ENCODE data around the gene SS18L1. TPM values are rescaled to one million over a fixed set of nuclear protein-coding genes. Genes with fewer than 3 reads are reported as not detected.

Gene SS18L1
- total RNA-seq, 1 experiment from 2014 or later, result 21.6 TPM

GRCh38 chr20:62222972-62223371 is 79.4 kb downstream of the SS18L1 start:
- in situ Hi-C loops (cut with HindIII; ENCODE audit: low pct_unique_long_range_greater_than_20kb, low sequenced_read_pairs), result no loop called here
- POLR2A ChIA-PET, result no interaction called here
- Histone ChIP-seq H3K36me3 (ENCODE audit: control insufficient read depth, insufficient read depth, low read length) (no peaks in the 10 kb centered on the region), H3K4me1 (ENCODE audit: control insufficient read depth, insufficient read depth, low read length) (no peaks in the 10 kb centered on the region; the same call in none of the 2 replicates), H3K27ac (ENCODE audit: low read length) (no peak overlapping the region), H3K27me3 (ENCODE audit: control insufficient read depth, insufficient read depth, low read length) (no peaks in the 10 kb centered on the region; the same call in 1 of the 2 replicates), H3K4me3 (ENCODE audit: low read depth in 2 of 2, low read length in 2 of 2) (no peak overlapping the region), H3K9me3 (ENCODE audit: control insufficient read depth, insufficient read depth, low read depth, low read length) (no peaks in the 10 kb centered on the region)
- CTCF ChIA-PET, result no interaction called here
- TF ChIP-seq SIN3A (IDR thresholded peaks at IDR 0.05; ENCODE audit: borderline replicate concordance, insufficient read depth, low read depth, low read length) (no peak), TCF7L2 (IDR thresholded peaks at IDR 0.05; ENCODE audit: low read depth, low read length) (no peak), CTCF (IDR thresholded peaks at IDR 0.05) (no peak), REST (IDR thresholded peaks at IDR 0.05; ENCODE audit: insufficient read depth in 1 of 2, low read depth in 2 of 2, low read length in 1 of 2) (no peak), POLR2AphosphoS5 (IDR thresholded peaks at IDR 0.05; ENCODE audit: low read depth, low read length) (no peak)
- DNase-seq (ENCODE audit: low read depth, low spot score) (no peak), ATAC-seq (no peak)
- intact Hi-C loops (cut with micrococcal nuclease; ENCODE audit: unreplicated experiment), result no loop called here
- no TSS peak for BruUV-seq (replicated peaks)

DNA sequence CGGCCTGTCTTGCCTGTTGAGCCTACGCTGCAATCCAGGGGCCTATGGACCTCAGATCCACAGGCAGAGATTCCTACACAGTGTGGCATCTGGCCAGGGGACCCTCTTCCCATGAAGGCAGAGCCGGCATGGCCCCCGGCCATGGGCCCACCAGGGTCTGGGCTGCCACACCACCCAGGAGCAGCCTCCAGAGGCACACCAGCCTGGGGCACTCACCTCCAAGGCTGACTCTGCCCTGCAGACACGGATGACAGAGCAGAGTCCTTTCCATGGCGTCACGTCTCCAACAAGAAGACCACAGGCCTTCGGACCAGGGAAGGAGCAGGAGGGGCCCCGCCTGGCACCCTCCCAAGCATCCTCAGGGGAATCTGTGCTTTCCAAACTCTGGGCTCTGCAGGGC is 80.0 kb downstream of the SS18L1 start:
- no peak for TF ChIP-seq POLR2AphosphoS5 (IDR thresholded peaks at IDR 0.05; ENCODE audit: low read depth, low read length)
- TF ChIP-seq CTCF (IDR thresholded peaks at IDR 0.05), result no peak
- TF ChIP-seq SIN3A (IDR thresholded peaks at IDR 0.05; ENCODE audit: borderline replicate concordance, insufficient read depth, low read depth, low read length), result no peak
- no peak for TF ChIP-seq TCF7L2 (IDR thresholded peaks at IDR 0.05; ENCODE audit: low read depth, low read length)
- no peak for TF ChIP-seq REST (IDR thresholded peaks at IDR 0.05; ENCODE audit: insufficient read depth in 1 of 2, low read depth in 2 of 2, low read length in 1 of 2)
- intact Hi-C loops (cut with micrococcal nuclease; ENCODE audit: unreplicated experiment), result no loop called here
- ATAC-seq, result no peak
- ChIA-PET POLR2A (no interaction called here), CTCF (no interaction called here)
- no peaks in the 10 kb centered on the region; the same call in 1 of the 2 replicates for H3K27me3 ChIP-seq (ENCODE audit: control insufficient read depth, insufficient read depth, low read length)
- no peak for DNase-seq (ENCODE audit: low read depth, low spot score)
- in situ Hi-C loops (cut with HindIII; ENCODE audit: low pct_unique_long_range_greater_than_20kb, low sequenced_read_pairs), result no loop called here
- H3K4me3 ChIP-seq (ENCODE audit: low read depth in 2 of 2, low read length in 2 of 2), result no peak overlapping the region
- H3K36me3 ChIP-seq (ENCODE audit: control insufficient read depth, insufficient read depth, low read length), result no peaks in the 10 kb centered on the region
- no TSS peak for BruUV-seq (replicated peaks)
- H3K4me1 ChIP-seq (ENCODE audit: control insufficient read depth, insufficient read depth, low read length), result no peaks in the 10 kb centered on the region; the same call in none of the 2 replicates
- H3K9me3 ChIP-seq (ENCODE audit: control insufficient read depth, insufficient read depth, low read depth, low read length), result no peaks in the 10 kb centered on the region
- no peak overlapping the region for H3K27ac ChIP-seq (ENCODE audit: low read length)

Measured in Panc1 (cell line).